Adipose tissue (tissue), 3 donors: ENCODE results near the gene METTL6. TPM values are rescaled to one million over a fixed set of nuclear protein-coding genes. Genes with fewer than 3 reads are reported as not detected.

Experiments
- H3K27ac ChIP-seq: one replicate; pipeline ENCODE4 v1.5.1; 2013; ENCODE audit warnings: low read depth, low read length
- WGBS, 3 donors: extraction: QIAGEN DNeasy Blood & Tissue Kit; methylation state at CpG; one replicate each; pipeline ENCODE4 v1.1.7; 2013; 5-methylcytosine and 5-hydroxymethylcytosine counted together
- polyA plus RNA-seq, 3 donors: library from polyadenylated mRNA; stranded (reverse); fragments of 200-250 nt; gene quantifications; one replicate each; pipeline ENCODE4 v1.2.3, GENCODE V29; 2013
- donor health status: healthy with polysubstance abuse.
- donor health status: Bipolar disorder and iron deficiency.
- donor health status: healthy.

The METTL6 gene
- polyA plus RNA-seq, 3 donors = 6.1 to 13.5 (median 10.2) TPM

DNA sequence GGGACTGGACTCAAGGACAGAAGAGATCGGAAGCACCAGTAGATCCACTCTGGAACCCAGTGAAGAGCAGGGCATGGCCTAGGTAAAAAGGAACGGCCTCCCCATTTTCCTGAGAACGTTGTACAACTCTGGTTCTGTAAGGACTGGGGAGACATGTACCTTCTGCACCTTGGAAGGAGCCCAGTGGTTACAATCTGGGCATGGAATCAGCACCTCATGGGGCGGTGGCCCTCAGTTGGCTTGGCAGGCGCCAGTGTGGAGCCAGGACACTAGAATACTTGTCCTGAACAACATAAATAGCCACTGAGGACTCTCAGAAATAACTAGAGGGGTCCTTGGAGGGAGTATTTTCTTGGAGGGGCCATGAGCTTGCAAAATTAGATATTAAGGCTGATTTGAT lies 25.6 kb upstream of the METTL6 start:
- H3K27ac ChIP-seq = no peak overlapping the region
- WGBS, 3 donors = 93 to 95% (median 95%) methylated on average over 5 of the region's 5 CpGs

DNA sequence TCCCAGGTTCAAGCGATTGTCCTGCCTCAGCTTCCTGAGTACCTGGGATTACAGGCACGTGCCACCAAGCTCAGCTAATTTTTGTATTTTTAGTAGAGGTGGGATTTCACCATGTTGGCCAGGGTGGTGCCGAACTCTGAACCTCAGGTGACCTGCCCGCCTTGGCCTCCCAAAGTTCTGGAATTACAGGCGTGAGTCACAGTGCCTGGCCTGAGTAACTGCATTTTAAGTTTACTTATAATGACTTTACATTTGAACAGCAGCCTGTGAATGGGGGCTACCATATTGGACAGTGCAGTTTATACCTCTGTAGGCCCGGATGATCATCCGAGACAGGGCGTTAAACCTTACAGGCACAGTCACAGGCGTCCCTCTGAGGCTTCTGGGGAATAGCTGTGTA lies 24.8 kb upstream of the METTL6 start:
- WGBS, 3 donors = 85 to 89% (median 88%) methylated on average over 9 of the region's 9 CpGs

DNA sequence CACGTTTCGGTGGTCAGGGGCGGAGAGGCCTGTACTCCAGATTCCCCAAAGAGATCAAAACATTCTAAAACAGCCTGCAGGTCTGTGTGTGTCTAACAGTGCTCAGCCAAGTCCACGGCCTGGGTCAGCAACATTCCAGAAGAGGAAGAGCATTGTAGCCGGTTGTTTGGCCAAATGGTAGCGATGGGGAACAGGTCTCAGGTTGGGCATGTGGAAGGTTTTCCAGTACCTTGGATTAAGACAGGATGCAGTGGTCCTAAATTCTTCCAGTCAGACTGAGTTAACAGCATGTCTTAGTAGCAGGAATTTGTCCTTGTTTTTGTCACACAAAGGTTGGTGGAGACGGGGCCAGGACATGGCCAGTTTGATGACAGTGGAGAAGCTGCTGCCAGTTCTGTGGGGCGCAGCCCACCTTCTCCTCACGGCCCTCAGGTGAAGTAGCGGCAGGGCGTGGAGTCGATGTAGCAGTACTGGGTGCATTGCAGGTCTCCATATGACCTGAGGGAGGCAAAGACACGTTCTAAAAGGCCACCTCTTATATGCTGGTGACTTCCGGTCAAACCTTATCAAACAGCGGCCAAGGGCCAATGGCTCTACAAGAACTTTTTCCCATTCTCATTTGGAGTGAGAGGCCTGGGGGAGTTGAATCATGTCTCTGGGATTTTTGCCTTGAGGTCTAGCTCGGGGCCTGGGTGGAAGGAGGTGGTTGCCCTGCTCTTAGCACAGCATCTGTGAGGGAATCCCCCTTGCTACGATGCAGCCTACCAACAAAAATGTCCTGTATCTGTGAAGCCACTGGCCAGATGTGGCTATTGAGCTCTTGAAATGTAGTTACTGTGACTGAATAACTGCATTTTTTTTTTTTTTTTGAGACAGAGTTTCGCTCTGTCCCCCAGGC lies 24.1 kb upstream of the METTL6 start:
- no peak overlapping the region for H3K27ac ChIP-seq
- WGBS, 3 donors = 91 to 94% (median 92%) methylated on average over 18 of the region's 18 CpGs

More for the DNA sequence above, 24.8 kb upstream of the METTL6 start:
- H3K27ac ChIP-seq = no peak overlapping the region

DNA sequence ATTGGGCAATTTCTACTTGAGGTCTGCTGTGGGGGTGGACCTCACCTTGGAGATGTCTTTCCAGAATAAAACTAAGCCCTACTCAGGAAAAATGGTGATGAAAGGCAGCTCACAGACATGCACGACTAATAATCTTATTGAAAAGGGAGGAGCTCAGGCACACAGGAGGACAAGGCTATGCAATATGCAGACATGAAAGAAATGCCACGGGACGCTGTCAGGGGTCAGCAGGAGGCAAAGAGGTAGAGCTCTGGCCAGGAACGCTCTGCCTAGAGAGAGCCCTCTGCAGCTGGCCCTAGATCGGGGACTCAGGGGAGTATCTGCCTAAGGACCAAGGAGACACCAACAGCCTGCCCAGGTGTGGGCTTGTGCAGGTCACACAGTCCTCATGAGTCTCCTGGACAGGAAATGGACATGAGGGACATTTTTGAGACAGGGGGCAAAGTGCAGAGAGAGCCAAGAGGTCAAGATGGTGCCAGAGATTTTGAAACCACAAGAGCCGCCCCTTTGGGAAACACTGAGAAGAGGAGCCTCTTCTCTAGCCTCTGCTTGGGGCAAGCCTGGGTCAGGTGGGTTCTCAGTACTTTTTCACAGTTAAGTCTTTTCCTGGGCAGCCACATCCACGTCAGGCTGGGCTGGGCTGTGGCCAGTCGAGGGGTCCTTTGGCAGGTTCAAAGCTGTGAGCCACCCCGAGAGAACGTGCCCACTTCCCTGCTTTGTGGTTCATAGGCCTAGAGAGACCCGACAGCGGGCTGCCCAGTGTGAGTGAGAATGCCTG lies 23.3 kb upstream of the METTL6 start:
- 90 to 93% (median 93%) methylated on average over 12 of the region's 12 CpGs for WGBS, 3 donors

DNA sequence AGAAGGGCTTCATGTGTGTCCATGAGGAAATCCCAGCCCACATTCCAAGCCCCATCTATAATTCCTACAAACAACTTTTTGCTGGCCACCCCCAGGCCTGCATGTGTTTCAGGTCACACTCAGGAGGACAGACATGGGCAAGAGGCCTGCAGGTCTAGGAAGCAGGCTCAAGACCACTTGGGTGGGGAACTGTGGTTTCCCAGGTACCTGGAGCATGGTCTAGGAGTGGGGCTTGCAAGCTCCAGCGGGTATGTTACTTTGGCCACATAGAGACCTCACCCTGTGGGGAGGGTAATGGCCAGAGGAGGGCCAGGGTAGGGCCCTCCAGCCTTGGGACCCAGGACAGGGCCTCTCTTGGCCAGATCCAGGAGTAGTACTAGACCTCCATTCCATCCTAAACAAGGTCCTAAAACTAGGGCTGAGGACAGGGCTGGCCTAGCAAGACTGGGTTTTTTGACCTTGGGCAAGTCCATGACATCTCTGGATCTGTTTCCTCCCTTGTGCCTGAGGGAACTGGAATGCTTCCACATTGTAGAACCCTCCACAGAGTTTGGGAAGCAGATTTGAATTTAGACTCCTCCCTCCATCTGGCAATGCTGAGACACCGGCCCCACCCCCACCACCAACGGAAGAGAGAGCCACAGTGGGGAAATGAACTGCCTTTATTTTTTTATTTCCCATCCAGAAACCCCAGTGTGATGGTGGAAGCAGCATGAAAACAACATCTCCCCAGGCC lies 22.3 kb upstream of the METTL6 start:
- 74 to 83% (median 77%) methylated on average over 3 of the region's 3 CpGs for WGBS, 3 donors
- no peak overlapping the region for H3K27ac ChIP-seq

More for the DNA sequence above, 23.3 kb upstream of the METTL6 start:
- H3K27ac ChIP-seq = no peak overlapping the region

DNA sequence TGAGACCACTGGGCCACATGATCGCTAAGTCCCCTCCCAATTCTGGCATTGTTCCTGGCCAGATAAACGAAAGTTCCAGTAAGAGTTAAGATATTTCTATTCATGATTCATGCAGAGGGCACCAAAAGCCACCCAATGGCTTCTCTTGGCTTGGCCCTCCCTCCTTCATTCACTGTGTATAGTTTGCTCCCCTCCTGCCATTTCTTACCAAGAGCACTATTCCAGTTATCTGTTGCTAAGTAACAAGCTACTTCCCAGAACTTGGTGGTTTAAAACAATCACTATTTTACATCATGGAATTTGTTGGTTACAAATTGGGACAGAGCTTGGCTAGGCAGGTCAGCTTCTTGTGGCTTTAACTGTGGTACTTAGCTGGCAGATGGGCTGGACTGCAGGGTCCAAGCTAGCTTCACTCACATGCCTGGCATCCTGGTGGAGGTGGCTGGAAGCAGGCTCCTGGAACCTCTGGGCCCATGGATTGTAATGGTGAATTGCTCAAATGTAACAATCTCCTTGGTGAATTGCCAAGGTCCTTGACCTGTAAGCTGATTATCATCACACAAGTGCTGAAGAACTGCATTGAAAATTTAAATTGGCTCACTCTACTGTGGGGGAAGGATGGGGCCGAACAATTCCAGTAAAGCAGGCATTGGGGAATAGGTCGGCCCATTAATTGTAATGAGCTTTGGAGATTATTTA lies 16.6 kb upstream of the METTL6 start:
- H3K27ac ChIP-seq = no peak overlapping the region
- 66 to 78% (median 74%) methylated on average over 4 of the region's 4 CpGs for WGBS, 3 donors

DNA sequence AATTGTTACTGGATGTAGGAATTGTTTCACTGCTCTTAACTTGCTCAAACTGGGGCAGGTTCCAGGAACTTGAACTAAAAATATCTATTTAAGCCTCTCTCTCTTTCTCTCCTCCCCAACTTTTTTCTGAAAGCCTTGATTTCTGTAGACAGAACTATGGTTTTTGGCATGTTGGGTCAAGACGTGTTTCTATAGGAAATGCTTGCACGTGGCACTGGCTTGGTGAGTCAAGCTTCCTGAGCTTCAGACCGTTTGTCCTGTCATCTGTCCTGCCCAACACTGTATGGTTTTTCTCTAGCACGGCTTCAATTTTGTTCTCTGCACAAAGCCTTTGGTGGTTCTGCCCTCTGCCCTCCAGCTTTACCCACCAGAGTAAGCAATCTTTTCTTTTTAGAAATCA lies 13.5 kb upstream of the METTL6 start:
- whole genome bisulfite sequencing, 3 donors = 42 to 79% (median 44%) methylated on average over 4 of the region's 4 CpGs
- no peak overlapping the region for H3K27ac ChIP-seq

DNA sequence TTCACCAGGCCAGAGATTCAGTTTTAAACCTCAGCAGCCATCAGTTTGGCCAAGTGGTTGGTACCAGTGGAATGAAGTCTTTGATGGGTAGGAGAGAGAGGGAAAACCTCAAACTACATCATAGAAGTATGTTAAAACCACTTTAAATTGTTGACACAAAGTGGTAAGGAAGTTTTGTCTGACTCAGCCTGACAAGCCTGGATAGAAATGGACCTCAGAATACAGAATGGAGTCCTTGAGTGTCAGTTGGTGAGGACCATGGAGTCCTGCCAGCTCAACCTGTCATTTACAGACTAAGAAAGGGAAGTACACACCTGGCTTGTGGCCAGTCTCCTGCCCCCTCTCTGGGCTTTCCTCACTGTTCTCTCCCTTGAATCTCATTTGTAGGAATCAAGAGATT lies 12.1 kb upstream of the METTL6 start:
- no peak overlapping the region for H3K27ac ChIP-seq

DNA sequence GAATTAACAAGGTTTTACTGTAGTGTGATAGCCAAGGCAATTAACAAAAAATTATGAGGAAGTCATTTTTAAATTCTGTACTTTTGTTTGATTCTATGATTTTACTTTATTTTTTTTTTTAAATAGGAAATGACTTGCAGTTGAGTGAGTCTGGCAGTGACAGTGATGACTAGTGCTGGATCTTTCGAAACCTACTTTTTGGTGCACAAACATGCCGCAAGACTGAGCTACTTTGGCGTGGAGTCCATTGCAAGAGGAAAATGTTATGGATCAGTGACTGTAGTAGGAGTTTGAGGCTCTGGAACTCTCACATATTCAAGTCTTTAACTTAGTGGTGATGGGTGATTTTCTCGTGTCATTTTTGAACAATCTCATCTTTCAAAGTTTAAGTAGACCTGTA lies 11.6 kb upstream of the METTL6 start:
- H3K27ac ChIP-seq = no peak overlapping the region
- WGBS, 3 donors = 76 to 91% (median 77%) methylated on average over 4 of the region's 4 CpGs

DNA sequence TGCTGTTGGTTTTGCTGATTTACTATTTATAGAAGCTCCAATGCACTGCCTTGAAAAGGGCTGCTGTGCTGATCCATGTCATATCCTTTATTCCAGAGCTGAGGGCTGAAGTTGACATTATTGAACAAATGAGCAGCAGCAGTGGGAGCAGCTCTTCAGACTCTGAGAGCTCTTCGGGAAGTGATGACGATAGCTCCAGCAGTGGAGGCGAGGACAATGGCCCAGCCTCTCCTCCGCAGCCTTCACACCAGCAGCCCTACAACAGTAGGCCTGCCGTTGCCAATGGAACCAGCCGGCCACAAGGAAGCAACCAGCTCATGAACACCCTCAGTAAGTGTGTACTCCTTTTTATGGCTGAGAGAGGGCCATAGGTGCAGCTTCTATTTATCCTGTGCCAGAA lies 8.9 kb upstream of the METTL6 start:
- WGBS, 3 donors = 94 to 97% (median 95%) methylated on average over 6 of the region's 6 CpGs
- no peak overlapping the region for H3K27ac ChIP-seq

DNA sequence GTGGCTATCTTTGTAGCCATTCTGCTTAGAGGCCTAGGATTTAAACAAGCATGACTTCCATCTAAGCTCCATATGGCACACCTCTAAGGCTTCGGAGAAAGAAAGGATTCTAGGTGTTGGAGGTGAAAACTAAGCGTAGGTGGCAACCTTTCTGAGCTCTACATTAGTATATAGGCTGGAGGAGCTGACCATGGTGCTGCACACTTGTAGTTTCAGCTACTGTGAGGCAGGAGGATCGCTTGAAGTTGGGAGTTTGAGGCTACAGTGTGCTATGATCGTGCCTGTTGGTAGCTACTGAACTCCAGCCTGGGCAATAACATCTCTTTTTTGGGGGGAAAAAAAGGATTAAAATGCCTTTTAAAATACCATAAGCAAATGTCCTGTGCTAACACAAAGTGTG lies 7.4 kb upstream of the METTL6 start:
- 91 to 97% (median 96%) methylated on average over 4 of the region's 4 CpGs for WGBS, 3 donors

DNA sequence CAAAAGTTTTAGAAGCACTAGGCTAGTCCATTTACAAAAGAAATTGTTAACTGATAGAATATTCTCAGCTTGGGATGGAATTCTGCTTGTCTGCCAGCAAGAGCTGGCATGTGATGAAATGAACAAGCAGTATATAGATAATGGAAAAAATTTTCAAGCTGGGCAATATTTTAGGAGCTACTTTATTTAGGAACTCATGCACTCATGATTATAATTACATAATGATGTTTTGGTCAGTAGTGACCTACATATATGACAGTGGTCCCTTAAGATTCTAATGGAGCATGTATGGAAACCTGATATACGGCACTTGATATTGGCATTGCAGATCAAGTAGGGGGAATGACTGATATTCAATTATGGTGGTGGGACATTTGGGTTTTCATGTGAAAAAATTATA lies 6.2 kb upstream of the METTL6 start:
- H3K27ac ChIP-seq = no peak overlapping the region
- WGBS, 3 donors = 97 to 100% (median 97%) methylated on average over 1 of the region's 1 CpG

More for the DNA sequence above, 7.4 kb upstream of the METTL6 start:
- no peak overlapping the region for H3K27ac ChIP-seq

DNA sequence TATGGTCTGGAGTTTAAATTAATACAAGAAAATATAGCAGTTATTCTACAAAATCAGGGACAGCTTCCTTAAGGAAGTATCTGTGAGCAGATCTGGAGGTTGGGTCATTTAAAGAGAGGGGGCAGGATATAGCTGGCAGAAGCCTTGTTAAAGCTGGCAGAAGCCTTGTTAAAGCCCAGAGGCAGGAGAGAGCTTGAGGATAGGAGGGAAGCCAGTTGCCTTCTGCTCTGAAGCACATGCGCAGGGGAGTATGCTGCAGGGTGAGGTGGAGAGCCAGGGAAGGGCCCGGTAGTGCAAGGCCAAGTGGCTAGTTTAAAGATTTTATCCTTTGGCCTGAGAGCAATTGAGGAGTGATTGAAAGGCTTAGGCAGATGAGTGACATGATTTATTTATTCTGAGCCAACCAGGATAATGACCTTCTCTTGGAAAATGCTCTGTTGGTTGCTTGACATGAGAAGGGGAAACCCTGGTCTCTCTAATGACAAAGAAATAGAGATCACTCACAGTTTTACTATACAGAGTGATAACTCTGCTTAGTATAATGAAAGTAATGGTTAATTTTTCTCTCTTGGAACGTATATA lies 4.0 kb upstream of the METTL6 start:
- no peak overlapping the region for H3K27ac ChIP-seq
- 80 to 93% (median 88%) methylated on average over 3 of the region's 3 CpGs for WGBS, 3 donors

DNA sequence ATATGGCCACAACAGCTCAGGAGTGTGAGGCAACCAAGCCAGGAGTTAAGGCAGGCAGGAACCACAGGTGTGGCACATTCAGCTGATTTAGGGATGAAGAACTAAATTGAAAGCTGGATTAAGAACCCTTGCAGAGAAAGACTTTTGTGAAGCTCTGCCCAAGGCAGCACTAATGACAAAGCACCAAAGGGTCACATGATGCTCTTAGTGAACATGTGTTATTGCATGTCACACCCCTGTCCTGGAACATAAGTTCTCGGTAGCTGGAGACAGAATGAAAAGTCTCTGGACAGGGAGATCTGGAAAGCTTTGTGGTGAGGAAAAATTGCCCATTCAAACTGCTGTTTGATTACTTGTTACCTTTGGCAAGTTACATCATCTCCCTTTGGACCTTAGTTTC lies 3.3 kb upstream of the METTL6 start:
- H3K27ac ChIP-seq = no peak overlapping the region
- WGBS, 3 donors = 68 to 96% (median 82%) methylated on average over 1 of the region's 1 CpG

DNA sequence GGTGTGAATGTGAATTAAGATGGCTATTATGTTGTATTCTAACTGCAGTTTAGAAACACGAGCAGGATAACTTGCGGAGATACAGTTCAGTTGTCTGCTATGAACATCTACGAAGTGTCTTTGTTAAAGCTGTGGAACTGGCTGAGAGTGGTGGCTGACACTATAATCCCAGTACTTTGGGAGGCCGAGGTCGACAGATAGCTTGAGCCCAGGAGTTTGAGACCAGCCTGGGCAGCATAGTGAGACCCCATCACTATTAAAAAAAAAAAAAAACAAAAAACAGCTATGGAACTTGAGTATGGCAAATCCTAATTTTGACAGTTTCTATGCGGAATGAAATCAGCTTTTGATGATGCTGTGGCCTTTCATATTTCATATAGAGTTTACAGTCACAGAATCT lies 1.7 kb upstream of the METTL6 start:
- WGBS, 3 donors = 89 to 94% (median 91%) methylated on average over 6 of the region's 6 CpGs
- H3K27ac ChIP-seq = no peak overlapping the region

DNA sequence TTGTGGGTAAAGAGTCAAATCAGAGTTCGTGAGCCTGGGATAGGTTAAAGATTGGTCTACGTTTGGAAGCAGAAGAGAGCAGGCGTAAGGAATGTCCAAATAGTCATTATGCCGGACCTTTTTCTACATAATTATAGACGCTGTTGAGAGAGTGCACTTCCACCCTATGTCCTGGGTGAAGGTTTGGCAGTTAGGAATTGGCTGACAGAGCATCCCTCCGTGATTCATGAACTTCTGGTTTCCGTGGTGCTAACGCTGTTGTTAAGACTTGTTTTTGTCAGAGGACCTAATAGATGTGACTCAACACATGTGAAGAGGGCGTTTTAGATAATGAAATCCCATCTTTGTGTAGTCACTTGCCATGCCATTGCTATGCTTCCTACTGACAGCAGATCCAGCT lies 1.2 kb upstream of the METTL6 start:
- H3K27ac ChIP-seq = no peak overlapping the region

DNA sequence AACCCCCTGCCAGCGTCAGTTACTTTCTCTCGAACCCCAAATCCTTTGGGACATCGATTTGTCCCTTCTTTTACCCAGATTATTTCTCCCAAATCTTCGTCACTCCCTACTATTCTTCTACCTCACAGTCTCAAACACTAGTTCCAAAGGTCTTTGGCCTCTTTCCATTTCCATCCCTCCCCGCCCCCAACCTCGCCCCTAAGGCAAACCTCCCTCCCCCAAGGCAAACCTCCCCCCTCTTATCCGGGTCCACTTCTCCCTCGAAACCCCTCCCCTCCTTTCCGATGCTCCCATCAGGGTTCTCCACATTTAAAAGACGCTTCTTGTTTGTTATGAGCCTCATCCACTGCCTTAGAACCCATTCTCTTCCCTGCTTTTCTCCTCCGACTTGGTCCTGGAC lies 637 bp upstream of the METTL6 start:
- no peak overlapping the region for H3K27ac ChIP-seq
- WGBS, 3 donors = 0 to 1% (median 1%) methylated on average over 11 of the region's 11 CpGs

More for the DNA sequence above, 1.2 kb upstream of the METTL6 start:
- 9 to 17% (median 16%) methylated on average over 9 of the region's 9 CpGs for WGBS, 3 donors

DNA sequence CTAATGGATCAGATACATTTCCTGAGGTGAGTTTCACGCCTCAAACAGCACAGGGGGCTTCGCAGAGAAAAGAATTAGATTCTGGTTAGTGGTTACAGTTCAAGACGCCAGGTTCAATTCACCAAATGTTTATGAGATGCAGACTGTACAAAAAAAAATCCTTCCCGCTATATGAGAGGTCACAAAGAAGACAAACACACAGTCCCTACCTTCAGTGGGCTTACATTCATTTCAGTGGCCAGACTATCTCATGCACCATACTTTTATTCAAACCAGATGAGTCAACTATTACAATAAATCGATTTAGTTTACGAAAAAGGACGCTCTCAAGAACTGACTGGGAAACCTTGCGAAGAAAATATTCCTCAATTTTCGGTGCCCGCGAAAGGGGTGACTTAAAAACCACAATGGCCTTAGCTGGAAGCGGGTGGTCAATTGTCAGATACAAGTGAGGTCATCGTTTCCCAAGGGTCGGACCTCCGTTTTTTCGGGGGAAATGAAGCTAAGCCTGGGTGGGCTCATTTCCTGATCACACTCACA lies 695 bp downstream of the METTL6 start:
- 40 to 48% (median 47%) methylated on average over 16 of the region's 16 CpGs for WGBS, 3 donors
- no peak overlapping the region for H3K27ac ChIP-seq
